GM12872 (cell line): ENCODE measurements around the gene KCNK4.

Source experiments
- TF ChIP-seq, protein P1 (sequence below): IDR thresholded peaks from 3 replicates; pipeline ENCODE4 v1.5.1; 2011; ENCODE audit warnings: low read depth, mild to moderate bottlenecking, low read length, moderate library complexity; ENCODE audit not compliant: insufficient read depth

KCNK4 gene

DNA sequence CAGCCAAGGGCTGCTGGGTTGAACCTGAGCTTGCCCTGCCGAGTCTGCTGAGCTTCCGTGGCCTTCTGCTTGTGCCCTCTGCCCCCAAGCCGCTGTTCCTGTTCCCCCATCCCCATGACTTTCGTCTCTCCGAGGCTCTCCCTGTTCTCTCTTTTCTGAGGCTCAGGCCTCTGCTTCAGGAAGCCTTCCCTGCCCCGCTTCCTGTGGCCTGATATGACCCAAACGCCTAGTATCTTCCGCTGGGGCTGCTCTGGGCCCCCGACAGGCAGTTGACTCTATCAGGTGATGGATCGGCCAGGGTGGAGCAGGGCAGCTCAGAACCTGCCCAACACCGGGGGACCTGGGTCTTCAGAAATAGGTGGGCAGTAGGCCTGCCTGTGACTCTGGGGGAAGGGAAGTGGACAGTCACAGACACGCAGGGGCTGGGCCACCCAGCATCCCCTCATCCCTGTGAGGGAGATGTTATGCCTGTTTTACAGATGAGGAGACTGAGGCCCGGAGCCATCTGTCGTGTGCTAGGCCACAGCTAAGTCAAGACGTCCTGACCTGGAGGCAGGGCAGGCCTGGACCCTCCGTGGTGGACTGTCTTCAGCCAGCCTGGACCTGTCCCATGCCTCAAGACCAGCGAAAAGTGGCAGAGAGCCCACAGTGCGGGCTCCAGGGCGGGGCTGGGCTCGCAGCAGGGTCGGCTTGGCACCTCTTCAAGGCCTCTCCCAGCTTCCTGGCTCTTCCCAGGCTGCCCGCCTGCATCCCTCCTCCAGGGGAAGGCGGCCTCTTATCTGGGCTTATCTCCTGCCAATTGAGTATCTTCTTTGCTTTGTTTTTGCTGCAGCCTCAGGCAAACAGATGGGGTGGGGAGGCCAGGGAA, 22.8 kb upstream of the KCNK4 start:
- TF ChIP-seq, protein P1, sequence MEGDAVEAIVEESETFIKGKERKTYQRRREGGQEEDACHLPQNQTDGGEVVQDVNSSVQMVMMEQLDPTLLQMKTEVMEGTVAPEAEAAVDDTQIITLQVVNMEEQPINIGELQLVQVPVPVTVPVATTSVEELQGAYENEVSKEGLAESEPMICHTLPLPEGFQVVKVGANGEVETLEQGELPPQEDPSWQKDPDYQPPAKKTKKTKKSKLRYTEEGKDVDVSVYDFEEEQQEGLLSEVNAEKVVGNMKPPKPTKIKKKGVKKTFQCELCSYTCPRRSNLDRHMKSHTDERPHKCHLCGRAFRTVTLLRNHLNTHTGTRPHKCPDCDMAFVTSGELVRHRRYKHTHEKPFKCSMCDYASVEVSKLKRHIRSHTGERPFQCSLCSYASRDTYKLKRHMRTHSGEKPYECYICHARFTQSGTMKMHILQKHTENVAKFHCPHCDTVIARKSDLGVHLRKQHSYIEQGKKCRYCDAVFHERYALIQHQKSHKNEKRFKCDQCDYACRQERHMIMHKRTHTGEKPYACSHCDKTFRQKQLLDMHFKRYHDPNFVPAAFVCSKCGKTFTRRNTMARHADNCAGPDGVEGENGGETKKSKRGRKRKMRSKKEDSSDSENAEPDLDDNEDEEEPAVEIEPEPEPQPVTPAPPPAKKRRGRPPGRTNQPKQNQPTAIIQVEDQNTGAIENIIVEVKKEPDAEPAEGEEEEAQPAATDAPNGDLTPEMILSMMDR = no peak

DNA sequence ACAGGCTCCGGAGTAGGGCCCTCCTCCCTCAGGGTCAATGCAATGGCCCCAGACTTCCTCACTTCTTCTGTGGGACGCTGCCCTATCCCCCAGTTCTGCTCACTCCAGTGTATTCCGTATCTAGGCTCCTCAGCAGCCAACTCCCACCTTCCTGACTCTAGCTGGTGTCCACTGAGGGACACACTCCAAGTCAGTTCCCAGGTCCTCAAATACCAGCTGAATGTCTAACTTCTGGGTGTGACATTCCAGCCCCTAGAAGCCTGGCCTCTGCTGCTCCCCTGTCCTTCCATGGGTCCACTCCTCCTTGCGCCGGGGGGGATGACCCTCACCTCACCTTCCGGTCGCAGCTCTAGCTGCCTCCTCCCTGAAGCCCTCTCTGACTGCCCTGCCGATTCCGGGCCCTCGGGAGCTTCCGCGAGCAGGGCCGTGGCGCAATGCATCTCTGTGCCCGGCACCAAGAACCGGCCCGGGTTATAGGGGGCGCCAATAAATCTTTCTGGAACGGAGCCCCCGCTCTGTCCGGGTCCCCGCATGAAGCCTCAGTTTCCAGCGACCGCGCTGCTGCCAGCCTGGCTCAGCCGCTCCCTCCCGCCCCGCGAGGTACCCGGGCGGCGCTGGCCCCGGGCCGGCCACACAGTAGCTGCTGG, 22.1 kb upstream of the KCNK4 start:
- TF ChIP-seq, protein P1 = no peak

DNA sequence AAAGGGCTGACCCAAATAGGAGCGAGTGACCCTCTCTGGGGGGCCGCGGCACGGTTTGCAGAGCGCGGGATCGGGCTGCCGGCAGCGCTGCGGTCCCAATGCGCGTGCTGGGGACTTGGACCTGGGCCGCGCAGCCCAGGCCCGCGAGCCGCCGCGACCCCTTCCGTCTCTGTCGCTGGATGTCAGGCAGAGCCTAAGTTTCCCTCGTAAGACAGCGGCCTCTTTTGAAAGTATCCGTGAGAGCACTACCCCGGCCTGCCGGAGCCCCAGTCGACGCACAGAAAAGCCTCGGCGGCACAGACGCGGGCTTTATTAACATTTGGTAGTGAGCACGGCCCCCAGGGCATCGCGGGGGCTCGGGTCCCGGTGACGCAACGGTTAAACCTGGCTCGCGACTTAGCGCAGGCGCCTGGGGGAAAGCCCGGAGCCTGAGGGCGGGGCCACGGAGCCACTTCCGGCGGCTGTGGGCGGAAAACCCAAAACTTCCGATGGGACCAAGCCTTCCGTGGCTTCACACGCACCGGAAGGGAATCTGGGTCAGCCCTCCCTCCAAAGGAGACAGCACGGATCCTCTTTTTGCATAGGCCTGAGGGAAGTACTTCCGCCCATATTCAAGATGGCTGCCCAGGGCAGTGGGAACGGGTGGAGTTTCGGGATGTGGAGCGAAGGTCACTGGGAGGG, 21.4 kb upstream of the KCNK4 start:
- TF ChIP-seq, protein P1 = no peak

DNA sequence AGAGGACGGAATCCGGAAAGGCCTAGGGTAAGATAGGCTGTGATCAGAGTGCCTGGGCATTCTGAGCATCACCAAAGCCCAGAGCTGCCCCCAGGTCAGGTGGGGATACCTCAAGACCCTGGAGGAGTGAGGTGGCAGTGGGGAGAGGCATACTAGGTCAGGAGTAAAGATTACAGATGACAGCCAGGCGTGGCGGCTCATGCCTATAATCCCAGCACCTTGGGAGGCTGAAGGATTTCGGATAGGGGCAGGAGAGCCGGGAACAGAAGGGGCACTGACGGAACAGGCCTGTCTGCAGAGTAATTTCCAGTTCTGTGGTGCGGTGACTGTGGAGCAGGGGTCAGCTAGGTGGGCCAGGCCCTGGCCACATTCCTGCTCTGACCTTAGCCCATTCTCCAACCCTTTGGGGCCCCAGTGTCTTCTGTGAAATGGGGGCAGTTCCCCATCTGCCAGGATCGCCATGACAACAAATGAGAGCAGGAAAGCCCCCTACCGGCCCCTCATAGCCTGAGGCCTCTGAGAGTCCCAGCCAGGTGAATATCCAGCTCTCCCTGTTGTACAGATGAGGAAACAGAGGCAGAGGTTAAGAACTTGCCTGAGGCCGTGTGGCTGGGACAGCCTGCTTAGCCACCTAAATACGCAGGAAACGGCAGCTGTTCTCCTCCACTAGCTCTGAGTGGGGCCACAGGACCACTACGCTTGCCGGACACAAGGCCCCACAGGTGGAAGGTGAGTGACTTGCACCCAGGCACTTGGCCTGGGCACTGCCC, 15.9 kb upstream of the KCNK4 start:
- TF ChIP-seq, protein P1 = no peak

DNA sequence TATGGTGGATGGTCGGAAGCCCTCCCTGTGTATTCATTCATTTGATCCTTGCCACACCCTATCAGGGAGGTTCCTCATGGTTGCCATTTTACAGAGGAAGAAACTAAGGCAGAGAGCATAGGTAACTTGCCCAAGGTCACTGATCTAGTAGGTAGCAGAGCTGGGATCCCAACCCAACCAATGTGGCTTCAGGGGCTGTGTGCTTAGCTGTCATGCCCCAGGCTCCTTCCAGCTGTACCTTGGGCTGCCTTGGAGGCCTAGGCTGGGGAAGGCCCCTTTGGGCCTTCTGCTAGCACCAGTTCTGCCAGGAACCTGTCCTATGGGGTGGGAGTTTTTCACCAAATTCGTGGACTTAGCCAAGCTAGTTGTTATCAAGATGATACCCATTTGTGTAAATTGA, 15.3 kb upstream of the KCNK4 start:
- TF ChIP-seq, protein P1 = no peak

DNA sequence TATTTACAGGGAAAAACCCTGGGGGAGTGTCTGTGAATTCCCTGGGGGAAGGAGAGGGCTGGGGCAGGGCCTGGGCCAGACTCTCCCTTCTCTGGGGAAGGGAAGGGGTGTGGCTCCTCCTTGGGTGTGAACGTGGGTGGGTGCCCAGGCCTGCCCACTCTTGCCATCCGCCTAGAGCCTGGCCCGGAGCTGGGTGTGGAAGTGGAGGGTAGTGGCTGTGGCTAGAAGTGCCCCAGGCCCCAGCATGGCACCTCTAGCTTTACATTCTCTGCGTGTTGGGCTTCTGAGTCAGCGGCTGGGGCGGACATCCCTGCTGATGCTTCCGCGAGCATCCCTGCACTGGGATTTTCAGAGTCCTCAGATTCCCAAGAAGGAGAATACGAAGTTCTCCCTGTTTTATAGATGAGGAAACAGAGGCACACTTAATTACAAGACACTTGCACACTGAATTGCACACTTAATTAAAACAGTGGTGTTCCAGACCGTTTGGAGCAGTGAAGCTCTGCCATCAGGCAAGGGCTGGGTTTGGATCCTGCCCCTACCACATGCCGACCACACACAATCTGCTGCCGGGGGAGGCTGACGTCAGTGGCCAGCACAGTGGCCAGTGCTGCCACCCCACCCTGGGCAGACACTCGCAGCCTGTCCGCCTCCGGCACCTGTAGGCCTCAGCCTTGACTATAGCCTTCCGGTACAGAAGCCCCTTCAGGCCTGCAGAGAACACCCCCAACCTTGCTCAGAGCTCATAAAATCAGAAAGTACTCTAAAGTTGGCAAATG, 14.3 kb upstream of the KCNK4 start:
- TF ChIP-seq, protein P1 = no peak
